MM.1S (cell line): Measurements from ENCODE around the gene NMNAT2.

Source experiments
- DNase-seq: peaks from one replicate; pipeline ENCODE4 v3.0.0-alpha.2; 2015
- H2AFZ ChIP-seq: fragments of 300-600 bp; sonication (generic); 2 replicates; pipeline ENCODE4 v1.6.0; 2016; ENCODE audit warnings: antibody characterized with exemption, low read length
- H3F3A ChIP-seq: fragments of 300-600 bp; sonication (generic); 2 replicates; pipeline ENCODE4 v1.6.1; 2016; ENCODE audit warnings: mild to moderate bottlenecking, antibody characterized with exemption, low read length, moderate library complexity, mixed read lengths; ENCODE audit not compliant: insufficient read depth
- H3K27ac ChIP-seq: fragments of 300-600 bp; sonication (generic); 2 replicates; pipeline ENCODE4 v1.5.1; 2016; ENCODE audit warnings: mild to moderate bottlenecking, low read length
- H3K27me3 ChIP-seq: fragments of 300-600 bp; sonication (generic); replicated peaks from 2 replicates; pipeline ENCODE4 v1.6.0; 2016; ENCODE audit warnings: low read length; ENCODE audit not compliant: insufficient read depth
- H3K36me3 ChIP-seq: fragments of 300-600 bp; sonication (generic); replicated peaks from 2 replicates; pipeline ENCODE4 v1.6.1; 2016; ENCODE audit warnings: mild to moderate bottlenecking, low read length, mixed read lengths; ENCODE audit not compliant: insufficient read depth
- H3K4me1 ChIP-seq: fragments of 300-600 bp; sonication (generic); 2 replicates; pipeline ENCODE4 v1.6.1; 2016; ENCODE audit warnings: low read length, mixed read lengths
- H3K4me2 ChIP-seq: fragments of 300-600 bp; sonication (generic); 2 replicates; pipeline ENCODE4 v1.6.0; 2016; ENCODE audit warnings: low read depth, low read length
- H3K4me3 ChIP-seq: fragments of 300-600 bp; sonication (generic); 2 replicates; pipeline ENCODE4 v1.5.1; 2016; ENCODE audit warnings: low read length, mixed read lengths
- H3K79me2 ChIP-seq: fragments of 300-600 bp; sonication (generic); 2 replicates; pipeline ENCODE4 v1.6.1; 2016; ENCODE audit warnings: mixed run types, low read length, mixed read lengths
- H3K9ac ChIP-seq: fragments of 300-600 bp; sonication (generic); 2 replicates; pipeline ENCODE4 v1.6.1; 2016; ENCODE audit warnings: low read length, mixed read lengths
- H3K9me2 ChIP-seq: fragments of 300-600 bp; sonication (generic); replicated peaks from 2 replicates; pipeline ENCODE4 v1.6.1; 2016; ENCODE audit warnings: mild to moderate bottlenecking, low read length, mixed read lengths; ENCODE audit not compliant: insufficient read depth
- H3K9me3 ChIP-seq: fragments of 300-600 bp; sonication (generic); replicated peaks from 2 replicates; pipeline ENCODE4 v1.6.1; 2016; ENCODE audit warnings: mild to moderate bottlenecking, low read length, mixed read lengths; ENCODE audit not compliant: insufficient read depth
- H4K20me1 ChIP-seq: fragments of 300-600 bp; sonication (generic); 2 replicates; pipeline ENCODE4 v1.6.1; 2016; ENCODE audit warnings: mild to moderate bottlenecking, low read length, moderate library complexity, mixed read lengths; ENCODE audit not compliant: insufficient read depth
- EZH2 ChIP-seq: fragments of 300-600 bp; sonication (generic); optimal IDR thresholded peaks from 2 replicates; pipeline ENCODE3; 2017; ENCODE audit warnings: low read depth, mild to moderate bottlenecking, antibody characterized with exemption, low read length, mixed read lengths
- EZH2phosphoT487 ChIP-seq: fragments of 300-600 bp; sonication (generic); IDR thresholded peaks from 2 replicates; pipeline ENCODE4 v1.6.1; 2018; ENCODE audit warnings: antibody characterized with exemption, low read length
- TF ChIP-seq, protein P1 (sequence below): fragments of 300-600 bp; sonication (generic); IDR thresholded peaks from 2 replicates; pipeline ENCODE4 v1.5.1; 2016; ENCODE audit warnings: antibody characterized with exemption, low read length, mixed read lengths

The NMNAT2 gene

DNA sequence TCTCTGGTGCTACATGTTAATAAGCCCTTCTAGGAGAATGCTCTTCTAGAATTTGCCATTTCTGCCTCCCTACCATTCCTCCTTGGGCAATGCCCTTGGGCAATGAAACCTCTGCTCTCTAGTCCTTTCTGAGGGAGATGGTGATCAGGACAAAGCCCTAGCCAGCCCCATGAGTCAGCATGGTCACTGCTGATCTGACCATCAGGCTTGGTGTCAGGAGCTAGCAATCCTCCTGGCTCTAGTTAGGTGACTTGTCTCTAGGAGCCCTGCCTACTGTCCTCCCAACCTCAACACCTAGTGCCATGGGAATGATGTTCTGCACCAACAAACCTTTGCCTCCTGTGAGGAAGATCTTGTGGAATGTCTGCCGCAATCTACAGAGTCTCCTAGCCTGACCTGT, 89.8 kb downstream of the NMNAT2 start:
- DNase-seq: no peak
- no peak overlapping the region for H3K4me2 ChIP-seq
- 0 out of 2 replicates have a peak, but pooled peaks cover 5% of the 10 kb centered on the region for H3K4me1 ChIP-seq
- TF ChIP-seq, protein P1, sequence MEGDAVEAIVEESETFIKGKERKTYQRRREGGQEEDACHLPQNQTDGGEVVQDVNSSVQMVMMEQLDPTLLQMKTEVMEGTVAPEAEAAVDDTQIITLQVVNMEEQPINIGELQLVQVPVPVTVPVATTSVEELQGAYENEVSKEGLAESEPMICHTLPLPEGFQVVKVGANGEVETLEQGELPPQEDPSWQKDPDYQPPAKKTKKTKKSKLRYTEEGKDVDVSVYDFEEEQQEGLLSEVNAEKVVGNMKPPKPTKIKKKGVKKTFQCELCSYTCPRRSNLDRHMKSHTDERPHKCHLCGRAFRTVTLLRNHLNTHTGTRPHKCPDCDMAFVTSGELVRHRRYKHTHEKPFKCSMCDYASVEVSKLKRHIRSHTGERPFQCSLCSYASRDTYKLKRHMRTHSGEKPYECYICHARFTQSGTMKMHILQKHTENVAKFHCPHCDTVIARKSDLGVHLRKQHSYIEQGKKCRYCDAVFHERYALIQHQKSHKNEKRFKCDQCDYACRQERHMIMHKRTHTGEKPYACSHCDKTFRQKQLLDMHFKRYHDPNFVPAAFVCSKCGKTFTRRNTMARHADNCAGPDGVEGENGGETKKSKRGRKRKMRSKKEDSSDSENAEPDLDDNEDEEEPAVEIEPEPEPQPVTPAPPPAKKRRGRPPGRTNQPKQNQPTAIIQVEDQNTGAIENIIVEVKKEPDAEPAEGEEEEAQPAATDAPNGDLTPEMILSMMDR: no peak
- TF ChIP-seq EZH2phosphoT487 (no peak), EZH2 (no peak)
- no peaks in the 10 kb centered on the region for H3K27me3 ChIP-seq
- no peak overlapping the region for H3K4me3 ChIP-seq
- no peaks in the 10 kb centered on the region for H3K9me3 ChIP-seq
- H3K36me3 ChIP-seq: no peaks in the 10 kb centered on the region
- H2AFZ ChIP-seq: no peak overlapping the region
- no peaks in the 10 kb centered on the region for H3F3A ChIP-seq
- H3K9me2 ChIP-seq: no peaks in the 10 kb centered on the region
- no peaks in the 10 kb centered on the region for H4K20me1 ChIP-seq
- H3K9ac ChIP-seq: no peak overlapping the region
- H3K27ac ChIP-seq: no peak overlapping the region
- H3K79me2 ChIP-seq: no peaks in the 10 kb centered on the region

- Histone ChIP-seq H3K9me3 (no peaks in the 10 kb centered on the region), H3K4me2 (no peak overlapping the region), H3K36me3 (no peaks in the 10 kb centered on the region), H3K4me3 (no peak overlapping the region), H3K27me3 (no peaks in the 10 kb centered on the region), H3K9ac (no peak overlapping the region), H3K27ac (no peak overlapping the region), H3K9me2 (no peaks in the 10 kb centered on the region), H2AFZ (no peak overlapping the region), H4K20me1 (no peaks in the 10 kb centered on the region), H3K79me2 (no peaks in the 10 kb centered on the region), H3K4me1 (0 out of 2 replicates have a peak, but pooled peaks cover 5% of the 10 kb centered on the region), H3F3A (no peaks in the 10 kb centered on the region)
- no peak for DNase-seq
- TF ChIP-seq EZH2: no peak
- TF ChIP-seq EZH2phosphoT487: no peak
Measured at GRCh38 chr1:183327434-183328290, 90.5 kb downstream of the NMNAT2 start.

GRCh38 chr1:183323849-183324683, 94.1 kb downstream of the NMNAT2 start:
- H3K79me2 ChIP-seq: no peaks in the 10 kb centered on the region
- H3K4me2 ChIP-seq: no peak overlapping the region
- H3F3A ChIP-seq: no peaks in the 10 kb centered on the region
- H3K4me3 ChIP-seq: no peak overlapping the region
- H4K20me1 ChIP-seq: no peaks in the 10 kb centered on the region
- no peak overlapping the region for H3K9ac ChIP-seq
- TF ChIP-seq EZH2phosphoT487 (no peak), EZH2 (no peak)
- TF ChIP-seq, protein P1: no peak
- H3K4me1 ChIP-seq: 0 out of 2 replicates have a peak, but pooled peaks cover 5% of the 10 kb centered on the region
- no peaks in the 10 kb centered on the region for H3K9me2 ChIP-seq
- DNase-seq: no peak
- H2AFZ ChIP-seq: no peak overlapping the region
- H3K27ac ChIP-seq: no peak overlapping the region
- no peaks in the 10 kb centered on the region for H3K36me3 ChIP-seq
- H3K9me3 ChIP-seq: no peaks in the 10 kb centered on the region
- no peaks in the 10 kb centered on the region for H3K27me3 ChIP-seq
